GM23338 (cell line): ENCODE measurements around the gene FAM174A. TPM values are rescaled to one million over a fixed set of nuclear protein-coding genes. Genes with fewer than 3 reads are reported as not detected.

Experiments
- ATAC-seq: fragments of 200-7000 bp; cut with Tn5 transposase; 3 replicates; pipeline ENCODE4 v1.9.1; 2020
- DNase-seq: peaks from one replicate; pipeline ENCODE4 v3.0.0-alpha.2; 2015; ENCODE audit warnings: low spot score
- H2AFZ ChIP-seq: fragments of 200-600 bp; sonication (generic); 2 replicates; pipeline ENCODE4 v1.8.0; 2016; ENCODE audit warnings: antibody characterized with exemption, mild to moderate bottlenecking, moderate library complexity
- H3F3A ChIP-seq: fragments of 200-600 bp; sonication (generic); replicated peaks from 2 replicates; pipeline ENCODE4 v1.8.0; 2017; ENCODE audit warnings: antibody characterized with exemption, mixed run types, low read depth
- H3K27ac ChIP-seq: fragments of 200-600 bp; sonication (generic); 2 replicates; pipeline ENCODE4 v1.6.1; 2016; ENCODE audit warnings: low read depth
- H3K27me3 ChIP-seq: fragments of 200-600 bp; sonication (generic); 2 replicates; pipeline ENCODE4 v1.8.0; 2016; ENCODE audit warnings: mild to moderate bottlenecking, mixed run types, moderate library complexity; ENCODE audit not compliant: insufficient read depth
- H3K36me3 ChIP-seq: fragments of 200-600 bp; sonication (generic); 2 replicates; pipeline ENCODE4 v1.8.0; 2016; ENCODE audit warnings: mild to moderate bottlenecking; ENCODE audit not compliant: insufficient read depth
- H3K4me1 ChIP-seq: fragments of 200-600 bp; sonication (generic); 2 replicates; pipeline ENCODE4 v1.8.0; 2016; ENCODE audit warnings: mild to moderate bottlenecking, moderate library complexity; ENCODE audit not compliant: insufficient read depth
- H3K4me2 ChIP-seq: fragments of 200-600 bp; sonication (generic); 2 replicates; pipeline ENCODE4 v1.7.1; 2017; ENCODE audit warnings: mixed run types
- H3K4me3 ChIP-seq: fragments of 200-600 bp; sonication (generic); 2 replicates; pipeline ENCODE4 v1.6.1; 2016; ENCODE audit warnings: mixed run types
- H3K79me2 ChIP-seq: fragments of 200-600 bp; sonication (generic); replicated peaks from 2 replicates; pipeline ENCODE4 v1.8.0; 2017; ENCODE audit warnings: mild to moderate bottlenecking; ENCODE audit not compliant: insufficient read depth
- H3K9me2 ChIP-seq: fragments of 200-600 bp; sonication (generic); 2 replicates; pipeline ENCODE4 v1.8.0; 2017; ENCODE audit not compliant: insufficient read depth
- H4K20me1 ChIP-seq: fragments of 200-600 bp; sonication (generic); replicated peaks from 2 replicates; pipeline ENCODE4 v1.8.0; 2017; ENCODE audit warnings: mild to moderate bottlenecking; ENCODE audit not compliant: insufficient read depth
- H3K27ac Mint-ChIP-seq: 2 replicates; pipeline ENCODE4 v1.8.0; 2020; ENCODE audit warnings: inconsistent platforms, mild to moderate bottlenecking, moderate library complexity, mixed read lengths
- H3K27me3 Mint-ChIP-seq: 3 replicates; pipeline ENCODE4 v1.8.0; 2022; ENCODE audit warnings: low read depth, mild to moderate bottlenecking, moderate library complexity, mixed read lengths, inconsistent platforms; ENCODE audit not compliant: insufficient read depth, poor library complexity
- H3K36me3 Mint-ChIP-seq: 3 replicates; pipeline ENCODE4 v1.8.0; 2021; ENCODE audit warnings: low read depth, mild to moderate bottlenecking, inconsistent platforms, moderate library complexity, mixed read lengths
- H3K4me1 Mint-ChIP-seq: 3 replicates; pipeline ENCODE4 v1.8.0; 2020; ENCODE audit warnings: mild to moderate bottlenecking, inconsistent platforms, mixed read lengths
- H3K4me3 Mint-ChIP-seq: 3 replicates; pipeline ENCODE4 v1.8.0; 2021; ENCODE audit warnings: moderate library complexity, mild to moderate bottlenecking, inconsistent platforms, mixed read lengths
- H3K9me3 Mint-ChIP-seq: 3 replicates; pipeline ENCODE4 v1.8.0; 2020; ENCODE audit warnings: moderate library complexity, mild to moderate bottlenecking, inconsistent platforms, mixed read lengths
- CREB1 ChIP-seq: fragments of 250-450 bp; sonication (Bioruptor Pico); IDR thresholded peaks from 2 replicates; pipeline ENCODE4 v1.5.0; 2020; ENCODE audit warnings: low read depth, mild to moderate bottlenecking, moderate library complexity
- EZH2 ChIP-seq: fragments of 200-600 bp; sonication (generic); IDR thresholded peaks from one replicate; pipeline ENCODE4 v1.8.0; 2017; ENCODE audit warnings: antibody characterized with exemption, mild to moderate bottlenecking, low read depth; ENCODE audit not compliant: unreplicated experiment
- EZH2phosphoT487 ChIP-seq: fragments of 200-600 bp; sonication (generic); IDR thresholded peaks from one replicate; pipeline ENCODE4 v1.8.1; 2018; ENCODE audit warnings: antibody characterized with exemption; ENCODE audit not compliant: unreplicated experiment
- JUNB ChIP-seq: IDR thresholded peaks from one replicate; pipeline ENCODE4 v1.6.1; 2016; ENCODE audit warnings: antibody characterized with exemption; ENCODE audit not compliant: unreplicated experiment
- NANOG ChIP-seq: IDR thresholded peaks from 2 replicates; pipeline ENCODE4 v1.6.1; 2016; ENCODE audit warnings: antibody characterized with exemption, borderline replicate concordance
- POLR2AphosphoS5 ChIP-seq: IDR thresholded peaks from 2 replicates; pipeline ENCODE4 v1.6.1; 2016; ENCODE audit warnings: antibody characterized with exemption, low read depth
- STAT1 ChIP-seq: IDR thresholded peaks from one replicate; pipeline ENCODE4 v1.6.1; 2016; ENCODE audit warnings: antibody characterized with exemption; ENCODE audit not compliant: unreplicated experiment
- ZNF114 ChIP-seq: fragments of 250-450 bp; sonication (Bioruptor Pico); IDR thresholded peaks from 2 replicates; pipeline ENCODE4 v1.5.0; 2020; ENCODE audit warnings: mild to moderate bottlenecking, moderate library complexity
- ZNF331 ChIP-seq: fragments of 250-450 bp; sonication (Bioruptor Pico); IDR thresholded peaks from 2 replicates; pipeline ENCODE4 v1.5.0; 2020; ENCODE audit warnings: low read depth, mild to moderate bottlenecking, moderate library complexity
- polyA plus RNA-seq: library from polyadenylated mRNA; unstranded; fragments of >200 nt; fragmentation: Nextera tagmentation; extraction: Ambion mirVana; gene quantifications from 2 replicates; pipeline ENCODE4 v1.2.1, GENCODE V29; 2016
- total RNA-seq: library from RNA; depleted of rRNA; stranded (reverse); fragments of >200 nt; shearing (Covaris generic); gene quantifications from 2 replicates; pipeline ENCODE4 v1.2.3, GENCODE V29; 2014
- TF ChIP-seq, protein P1 (sequence below), 2 experiments: fragments of 200-600 bp in 1 of 2; sonication (generic) in 1 of 2; conservative IDR thresholded peaks; 2 replicates each; pipeline versions ENCODE4 v1.5.1 to v1.6.1; 2016 to 2017; ENCODE audit warnings: antibody characterized with exemption in 2 of 2, low read depth in 2 of 2, mild to moderate bottlenecking in 2 of 2, moderate library complexity in 1 of 2
- TF ChIP-seq, protein P2 (sequence below): IDR thresholded peaks from one replicate; pipeline ENCODE4 v1.6.1; 2018; ENCODE audit warnings: antibody characterized with exemption; ENCODE audit not compliant: unreplicated experiment
- TF ChIP-seq, protein P3 (sequence below): fragments of 250-450 bp; sonication (Bioruptor Pico); IDR thresholded peaks from 2 replicates; pipeline ENCODE4 v1.5.0; 2020; ENCODE audit warnings: mild to moderate bottlenecking, moderate library complexity
- TF ChIP-seq, protein P4 (sequence below): IDR thresholded peaks from 2 replicates; pipeline ENCODE4 v1.6.1; 2016; ENCODE audit warnings: antibody characterized with exemption

The FAM174A gene
- total and polyA plus RNA-seq, 2 experiments from 2014 or later = 5.6 to 9.5 TPM

DNA sequence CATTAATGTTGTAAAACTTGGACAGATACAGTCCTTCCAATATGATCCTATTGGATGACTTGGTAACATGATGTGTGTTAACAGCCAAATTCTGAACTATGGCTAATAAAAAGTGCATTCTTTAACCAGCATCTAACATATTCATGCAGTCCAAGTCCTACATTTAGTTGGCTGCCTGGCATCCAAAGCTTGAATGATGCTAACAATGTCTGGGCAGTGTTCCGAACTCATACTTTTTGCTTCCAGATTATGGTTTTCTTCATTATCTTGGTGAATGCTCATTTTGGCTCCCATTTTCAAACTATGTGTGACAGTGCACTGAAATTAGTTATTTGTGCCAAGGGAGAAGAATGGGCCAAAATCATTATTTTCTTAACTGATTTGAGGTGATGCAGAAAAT, 2.8 kb downstream of the FAM174A start:
- ATAC-seq = no peak
- Mint-ChIP-seq H3K4me1 (peaks cover 8% of the 10 kb centered on the region; the same call in 2 of the 3 replicates), H3K4me3 (no peak overlapping the region), H3K27me3 (peaks cover 5% of the 10 kb centered on the region), H3K27ac (no peak overlapping the region), H3K36me3 (peaks cover 11% of the 10 kb centered on the region), H3K9me3 (peaks cover 8% of the 10 kb centered on the region; the same call in 2 of the 3 replicates)
- Histone ChIP-seq H3K9me2 (no peaks in the 10 kb centered on the region; the same call in 1 of the 2 replicates), H3K4me1 (peaks cover 6% of the 10 kb centered on the region; the same call in 1 of the 2 replicates), H3K27ac (no peak overlapping the region), H3K4me3 (no peak overlapping the region), H3K36me3 (no peaks in the 10 kb centered on the region), H3F3A (no peaks in the 10 kb centered on the region), H3K4me2 (no peak overlapping the region), H4K20me1 (no peaks in the 10 kb centered on the region; the same call in 1 of the 2 replicates), H3K79me2 (peaks cover 16% of the 10 kb centered on the region), H3K27me3 (no peaks in the 10 kb centered on the region), H2AFZ (no peak overlapping the region)
- TF ChIP-seq, protein P1, sequence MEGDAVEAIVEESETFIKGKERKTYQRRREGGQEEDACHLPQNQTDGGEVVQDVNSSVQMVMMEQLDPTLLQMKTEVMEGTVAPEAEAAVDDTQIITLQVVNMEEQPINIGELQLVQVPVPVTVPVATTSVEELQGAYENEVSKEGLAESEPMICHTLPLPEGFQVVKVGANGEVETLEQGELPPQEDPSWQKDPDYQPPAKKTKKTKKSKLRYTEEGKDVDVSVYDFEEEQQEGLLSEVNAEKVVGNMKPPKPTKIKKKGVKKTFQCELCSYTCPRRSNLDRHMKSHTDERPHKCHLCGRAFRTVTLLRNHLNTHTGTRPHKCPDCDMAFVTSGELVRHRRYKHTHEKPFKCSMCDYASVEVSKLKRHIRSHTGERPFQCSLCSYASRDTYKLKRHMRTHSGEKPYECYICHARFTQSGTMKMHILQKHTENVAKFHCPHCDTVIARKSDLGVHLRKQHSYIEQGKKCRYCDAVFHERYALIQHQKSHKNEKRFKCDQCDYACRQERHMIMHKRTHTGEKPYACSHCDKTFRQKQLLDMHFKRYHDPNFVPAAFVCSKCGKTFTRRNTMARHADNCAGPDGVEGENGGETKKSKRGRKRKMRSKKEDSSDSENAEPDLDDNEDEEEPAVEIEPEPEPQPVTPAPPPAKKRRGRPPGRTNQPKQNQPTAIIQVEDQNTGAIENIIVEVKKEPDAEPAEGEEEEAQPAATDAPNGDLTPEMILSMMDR (conservative IDR thresholded peaks at IDR 0.05; ENCODE audit: low read depth in 2 of 2) = no peak
- TF ChIP-seq JUNB (no peak), ZNF331 (CRISPR knock-in tag) (no peak), NANOG (no peak), CREB1 (no peak), STAT1 (no peak), EZH2phosphoT487 (no peak), EZH2 (no peak), ZNF114 (CRISPR knock-in tag) (no peak), POLR2AphosphoS5 (no peak)
- TF ChIP-seq, protein P2, sequence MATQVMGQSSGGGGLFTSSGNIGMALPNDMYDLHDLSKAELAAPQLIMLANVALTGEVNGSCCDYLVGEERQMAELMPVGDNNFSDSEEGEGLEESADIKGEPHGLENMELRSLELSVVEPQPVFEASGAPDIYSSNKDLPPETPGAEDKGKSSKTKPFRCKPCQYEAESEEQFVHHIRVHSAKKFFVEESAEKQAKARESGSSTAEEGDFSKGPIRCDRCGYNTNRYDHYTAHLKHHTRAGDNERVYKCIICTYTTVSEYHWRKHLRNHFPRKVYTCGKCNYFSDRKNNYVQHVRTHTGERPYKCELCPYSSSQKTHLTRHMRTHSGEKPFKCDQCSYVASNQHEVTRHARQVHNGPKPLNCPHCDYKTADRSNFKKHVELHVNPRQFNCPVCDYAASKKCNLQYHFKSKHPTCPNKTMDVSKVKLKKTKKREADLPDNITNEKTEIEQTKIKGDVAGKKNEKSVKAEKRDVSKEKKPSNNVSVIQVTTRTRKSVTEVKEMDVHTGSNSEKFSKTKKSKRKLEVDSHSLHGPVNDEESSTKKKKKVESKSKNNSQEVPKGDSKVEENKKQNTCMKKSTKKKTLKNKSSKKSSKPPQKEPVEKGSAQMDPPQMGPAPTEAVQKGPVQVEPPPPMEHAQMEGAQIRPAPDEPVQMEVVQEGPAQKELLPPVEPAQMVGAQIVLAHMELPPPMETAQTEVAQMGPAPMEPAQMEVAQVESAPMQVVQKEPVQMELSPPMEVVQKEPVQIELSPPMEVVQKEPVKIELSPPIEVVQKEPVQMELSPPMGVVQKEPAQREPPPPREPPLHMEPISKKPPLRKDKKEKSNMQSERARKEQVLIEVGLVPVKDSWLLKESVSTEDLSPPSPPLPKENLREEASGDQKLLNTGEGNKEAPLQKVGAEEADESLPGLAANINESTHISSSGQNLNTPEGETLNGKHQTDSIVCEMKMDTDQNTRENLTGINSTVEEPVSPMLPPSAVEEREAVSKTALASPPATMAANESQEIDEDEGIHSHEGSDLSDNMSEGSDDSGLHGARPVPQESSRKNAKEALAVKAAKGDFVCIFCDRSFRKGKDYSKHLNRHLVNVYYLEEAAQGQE = no peak
- TF ChIP-seq, protein P3, sequence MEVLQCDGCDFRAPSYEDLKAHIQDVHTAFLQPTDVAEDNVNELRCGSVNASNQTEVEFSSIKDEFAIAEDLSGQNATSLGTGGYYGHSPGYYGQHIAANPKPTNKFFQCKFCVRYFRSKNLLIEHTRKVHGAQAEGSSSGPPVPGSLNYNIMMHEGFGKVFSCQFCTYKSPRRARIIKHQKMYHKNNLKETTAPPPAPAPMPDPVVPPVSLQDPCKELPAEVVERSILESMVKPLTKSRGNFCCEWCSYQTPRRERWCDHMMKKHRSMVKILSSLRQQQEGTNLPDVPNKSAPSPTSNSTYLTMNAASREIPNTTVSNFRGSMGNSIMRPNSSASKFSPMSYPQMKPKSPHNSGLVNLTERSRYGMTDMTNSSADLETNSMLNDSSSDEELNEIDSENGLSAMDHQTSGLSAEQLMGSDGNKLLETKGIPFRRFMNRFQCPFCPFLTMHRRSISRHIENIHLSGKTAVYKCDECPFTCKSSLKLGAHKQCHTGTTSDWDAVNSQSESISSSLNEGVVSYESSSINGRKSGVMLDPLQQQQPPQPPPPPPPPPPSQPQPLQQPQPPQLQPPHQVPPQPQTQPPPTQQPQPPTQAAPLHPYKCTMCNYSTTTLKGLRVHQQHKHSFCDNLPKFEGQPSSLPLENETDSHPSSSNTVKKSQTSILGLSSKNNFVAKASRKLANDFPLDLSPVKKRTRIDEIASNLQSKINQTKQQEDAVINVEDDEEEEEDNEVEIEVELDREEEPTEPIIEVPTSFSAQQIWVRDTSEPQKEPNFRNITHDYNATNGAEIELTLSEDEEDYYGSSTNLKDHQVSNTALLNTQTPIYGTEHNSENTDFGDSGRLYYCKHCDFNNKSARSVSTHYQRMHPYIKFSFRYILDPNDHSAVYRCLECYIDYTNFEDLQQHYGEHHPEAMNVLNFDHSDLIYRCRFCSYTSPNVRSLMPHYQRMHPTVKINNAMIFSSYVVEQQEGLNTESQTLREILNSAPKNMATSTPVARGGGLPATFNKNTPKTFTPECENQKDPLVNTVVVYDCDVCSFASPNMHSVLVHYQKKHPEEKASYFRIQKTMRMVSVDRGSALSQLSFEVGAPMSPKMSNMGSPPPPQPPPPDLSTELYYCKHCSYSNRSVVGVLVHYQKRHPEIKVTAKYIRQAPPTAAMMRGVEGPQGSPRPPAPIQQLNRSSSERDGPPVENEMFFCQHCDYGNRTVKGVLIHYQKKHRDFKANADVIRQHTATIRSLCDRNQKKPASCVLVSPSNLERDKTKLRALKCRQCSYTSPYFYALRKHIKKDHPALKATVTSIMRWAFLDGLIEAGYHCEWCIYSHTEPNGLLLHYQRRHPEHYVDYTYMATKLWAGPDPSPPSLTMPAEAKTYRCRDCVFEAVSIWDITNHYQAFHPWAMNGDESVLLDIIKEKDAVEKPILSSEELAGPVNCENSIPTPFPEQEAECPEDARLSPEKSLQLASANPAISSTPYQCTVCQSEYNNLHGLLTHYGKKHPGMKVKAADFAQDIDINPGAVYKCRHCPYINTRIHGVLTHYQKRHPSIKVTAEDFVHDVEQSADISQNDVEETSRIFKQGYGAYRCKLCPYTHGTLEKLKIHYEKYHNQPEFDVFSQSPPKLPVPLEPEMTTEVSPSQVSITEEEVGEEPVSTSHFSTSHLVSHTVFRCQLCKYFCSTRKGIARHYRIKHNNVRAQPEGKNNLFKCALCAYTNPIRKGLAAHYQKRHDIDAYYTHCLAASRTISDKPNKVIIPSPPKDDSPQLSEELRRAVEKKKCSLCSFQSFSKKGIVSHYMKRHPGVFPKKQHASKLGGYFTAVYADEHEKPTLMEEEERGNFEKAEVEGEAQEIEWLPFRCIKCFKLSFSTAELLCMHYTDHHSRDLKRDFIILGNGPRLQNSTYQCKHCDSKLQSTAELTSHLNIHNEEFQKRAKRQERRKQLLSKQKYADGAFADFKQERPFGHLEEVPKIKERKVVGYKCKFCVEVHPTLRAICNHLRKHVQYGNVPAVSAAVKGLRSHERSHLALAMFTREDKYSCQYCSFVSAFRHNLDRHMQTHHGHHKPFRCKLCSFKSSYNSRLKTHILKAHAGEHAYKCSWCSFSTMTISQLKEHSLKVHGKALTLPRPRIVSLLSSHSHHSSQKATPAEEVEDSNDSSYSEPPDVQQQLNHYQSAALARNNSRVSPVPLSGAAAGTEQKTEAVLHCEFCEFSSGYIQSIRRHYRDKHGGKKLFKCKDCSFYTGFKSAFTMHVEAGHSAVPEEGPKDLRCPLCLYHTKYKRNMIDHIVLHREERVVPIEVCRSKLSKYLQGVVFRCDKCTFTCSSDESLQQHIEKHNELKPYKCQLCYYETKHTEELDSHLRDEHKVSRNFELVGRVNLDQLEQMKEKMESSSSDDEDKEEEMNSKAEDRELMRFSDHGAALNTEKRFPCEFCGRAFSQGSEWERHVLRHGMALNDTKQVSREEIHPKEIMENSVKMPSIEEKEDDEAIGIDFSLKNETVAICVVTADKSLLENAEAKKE (CRISPR knock-in tag) = no peak
- TF ChIP-seq, protein P4, sequence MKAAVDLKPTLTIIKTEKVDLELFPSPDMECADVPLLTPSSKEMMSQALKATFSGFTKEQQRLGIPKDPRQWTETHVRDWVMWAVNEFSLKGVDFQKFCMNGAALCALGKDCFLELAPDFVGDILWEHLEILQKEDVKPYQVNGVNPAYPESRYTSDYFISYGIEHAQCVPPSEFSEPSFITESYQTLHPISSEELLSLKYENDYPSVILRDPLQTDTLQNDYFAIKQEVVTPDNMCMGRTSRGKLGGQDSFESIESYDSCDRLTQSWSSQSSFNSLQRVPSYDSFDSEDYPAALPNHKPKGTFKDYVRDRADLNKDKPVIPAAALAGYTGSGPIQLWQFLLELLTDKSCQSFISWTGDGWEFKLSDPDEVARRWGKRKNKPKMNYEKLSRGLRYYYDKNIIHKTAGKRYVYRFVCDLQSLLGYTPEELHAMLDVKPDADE = no peak
- DNase-seq = no peak
